Karpas-422 (cell line): ENCODE data around the gene STAT5B. TPM values are rescaled to one million over a fixed set of nuclear protein-coding genes. Genes with fewer than 3 reads are reported as not detected.

Source experiments
- DNase-seq: peaks from one replicate; pipeline ENCODE4 v3.0.0-alpha.2; 2015
- H2AFZ ChIP-seq: fragments of 200-600 bp; sonication (generic); 2 replicates; pipeline ENCODE4 v1.6.1; 2014; ENCODE audit warnings: antibody characterized with exemption, low read length, mixed read lengths
- H3K27ac ChIP-seq: fragments of 200-600 bp; sonication (generic); 2 replicates; pipeline ENCODE4 v1.5.1; 2014; ENCODE audit warnings: mild to moderate bottlenecking, low read length, moderate library complexity
- H3K27me3 ChIP-seq: fragments of 200-600 bp; sonication (generic); 2 replicates; pipeline ENCODE4 v1.6.1; 2014; ENCODE audit warnings: low read length, mixed read lengths
- H3K36me3 ChIP-seq: fragments of 200-600 bp; sonication (generic); 2 replicates; pipeline ENCODE4 v1.6.1; 2014; ENCODE audit warnings: low read length, mixed read lengths; ENCODE audit not compliant: insufficient read depth
- H3K4me1 ChIP-seq: fragments of 200-600 bp; sonication (generic); 2 replicates; pipeline ENCODE4 v1.6.1; 2014; ENCODE audit warnings: mild to moderate bottlenecking, low read length, mixed read lengths
- H3K4me2 ChIP-seq: fragments of 200-600 bp; sonication (generic); 2 replicates; pipeline ENCODE4 v1.6.1; 2014; ENCODE audit warnings: low read length, low read depth, mild to moderate bottlenecking; ENCODE audit not compliant: poor library complexity, severe bottlenecking
- H3K4me3 ChIP-seq: fragments of 200-600 bp; sonication (generic); 2 replicates; pipeline ENCODE4 v1.5.1; 2014; ENCODE audit warnings: mild to moderate bottlenecking, antibody characterized with exemption, low read length, mixed read lengths
- H3K79me2 ChIP-seq: fragments of 200-600 bp; sonication (generic); 2 replicates; pipeline ENCODE4 v1.6.1; 2014; ENCODE audit warnings: mild to moderate bottlenecking, low read length, mixed read lengths
- H3K9ac ChIP-seq: fragments of 200-600 bp; sonication (generic); 2 replicates; pipeline ENCODE4 v1.6.0; 2014; ENCODE audit warnings: low read length
- H3K9me2 ChIP-seq: fragments of 200-600 bp; sonication (generic), shearing (Covaris generic); replicated peaks from 2 replicates; pipeline ENCODE4 v1.6.0; 2014; ENCODE audit warnings: mild to moderate bottlenecking, low read length, moderate library complexity; ENCODE audit not compliant: insufficient read depth
- H3K9me3 ChIP-seq: fragments of 300-700, 200-600 bp; sonication (generic); 2 replicates; pipeline ENCODE4 v1.6.1; 2014; ENCODE audit warnings: low read length, mixed read lengths
- H4K20me1 ChIP-seq: fragments of 200-600 bp; sonication (generic); 2 replicates; pipeline ENCODE4 v1.6.1; 2014; ENCODE audit warnings: mild to moderate bottlenecking, antibody characterized with exemption, low read length, low read depth; ENCODE audit not compliant: insufficient read depth
- total RNA-seq: library from RNA; depleted of rRNA; stranded (reverse); fragments of >200 nt; shearing (Covaris generic); gene quantifications from 2 replicates; pipeline ENCODE4 v1.2.3, GENCODE V29; 2014; ENCODE audit warnings: low replicate concordance

Gene STAT5B
- total RNA-seq, 1 experiment from 2014 or later: 110 TPM

- peaks cover 41% of the 10 kb centered on the region for H3K79me2 ChIP-seq
- no peaks in the 10 kb centered on the region for H4K20me1 ChIP-seq
- no peak for DNase-seq
- H3K9me3 ChIP-seq: no peaks in the 10 kb centered on the region
- peak overlapping the region; percentile 1; the same call in 1 of the 2 replicates for H3K9ac ChIP-seq
- H3K4me1 ChIP-seq: peaks cover 55% of the 10 kb centered on the region
- H3K4me2 ChIP-seq: peak overlapping the region; percentile 78
- no peak overlapping the region for H3K27ac ChIP-seq
- no peak overlapping the region for H3K4me3 ChIP-seq
- H3K27me3 ChIP-seq: no peaks in the 10 kb centered on the region
- no peak overlapping the region for H2AFZ ChIP-seq
- H3K36me3 ChIP-seq: no peaks in the 10 kb centered on the region; the same call in 1 of the 2 replicates
- H3K9me2 ChIP-seq: no peaks in the 10 kb centered on the region
Measured at GRCh38 chr17:42285346-42286050, 9.3 kb upstream of the STAT5B start.

DNA sequence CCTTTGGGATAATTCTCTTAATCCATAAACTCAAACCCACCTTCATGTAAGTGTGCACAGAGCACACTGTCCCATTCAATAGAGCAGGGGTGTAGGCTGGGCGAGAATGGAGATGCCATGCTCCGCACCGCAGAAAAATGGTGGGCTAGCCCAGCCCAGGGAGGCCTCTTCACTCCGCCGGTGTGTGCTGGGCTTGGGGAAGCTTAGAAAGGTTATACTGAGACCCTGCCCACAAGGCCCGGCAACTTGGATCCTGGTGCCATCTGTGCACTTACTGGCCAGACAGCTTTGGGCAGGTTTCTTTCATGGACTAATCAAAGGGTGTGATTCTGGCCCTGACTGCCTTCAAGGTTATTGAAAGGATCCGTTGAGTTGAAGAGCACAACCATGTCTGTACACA is 8.4 kb upstream of the STAT5B start:
- Histone ChIP-seq H3K4me2 (no peak overlapping the region), H3K36me3 (no peaks in the 10 kb centered on the region), H2AFZ (no peak overlapping the region), H3K9ac (no peak overlapping the region), H3K4me1 (peaks cover 46% of the 10 kb centered on the region), H3K27me3 (no peaks in the 10 kb centered on the region), H3K4me3 (no peak overlapping the region), H3K79me2 (peaks cover 32% of the 10 kb centered on the region), H3K9me2 (no peaks in the 10 kb centered on the region), H3K9me3 (no peaks in the 10 kb centered on the region), H3K27ac (no peak overlapping the region), H4K20me1 (no peaks in the 10 kb centered on the region)
- DNase-seq: no peak

- H3K9me2 ChIP-seq: no peaks in the 10 kb centered on the region
- no peak for DNase-seq
- no peaks in the 10 kb centered on the region for H4K20me1 ChIP-seq
- H3K4me2 ChIP-seq: no peak overlapping the region
- peaks cover 40% of the 10 kb centered on the region for H3K4me1 ChIP-seq
- H3K27ac ChIP-seq: no peak overlapping the region
- H3K36me3 ChIP-seq: no peaks in the 10 kb centered on the region
- H2AFZ ChIP-seq: no peak overlapping the region
- H3K79me2 ChIP-seq: peaks cover 26% of the 10 kb centered on the region
- no peaks in the 10 kb centered on the region for H3K27me3 ChIP-seq
- no peak overlapping the region for H3K9ac ChIP-seq
- no peaks in the 10 kb centered on the region for H3K9me3 ChIP-seq
- H3K4me3 ChIP-seq: no peak overlapping the region
Measured at GRCh38 chr17:42284024-42284369, 7.8 kb upstream of the STAT5B start.

- Histone ChIP-seq H3K9me3 (no peaks in the 10 kb centered on the region), H2AFZ (no peak overlapping the region), H3K79me2 (peaks cover 21% of the 10 kb centered on the region; the same call in 1 of the 2 replicates), H4K20me1 (no peaks in the 10 kb centered on the region), H3K4me1 (peaks cover 35% of the 10 kb centered on the region), H3K4me3 (no peak overlapping the region), H3K27ac (no peak overlapping the region), H3K36me3 (no peaks in the 10 kb centered on the region), H3K9me2 (no peaks in the 10 kb centered on the region), H3K9ac (no peak overlapping the region), H3K4me2 (no peak overlapping the region), H3K27me3 (no peaks in the 10 kb centered on the region)
- DNase-seq: no peak
Measured at GRCh38 chr17:42283241-42284023, 7.2 kb upstream of the STAT5B start.

DNA sequence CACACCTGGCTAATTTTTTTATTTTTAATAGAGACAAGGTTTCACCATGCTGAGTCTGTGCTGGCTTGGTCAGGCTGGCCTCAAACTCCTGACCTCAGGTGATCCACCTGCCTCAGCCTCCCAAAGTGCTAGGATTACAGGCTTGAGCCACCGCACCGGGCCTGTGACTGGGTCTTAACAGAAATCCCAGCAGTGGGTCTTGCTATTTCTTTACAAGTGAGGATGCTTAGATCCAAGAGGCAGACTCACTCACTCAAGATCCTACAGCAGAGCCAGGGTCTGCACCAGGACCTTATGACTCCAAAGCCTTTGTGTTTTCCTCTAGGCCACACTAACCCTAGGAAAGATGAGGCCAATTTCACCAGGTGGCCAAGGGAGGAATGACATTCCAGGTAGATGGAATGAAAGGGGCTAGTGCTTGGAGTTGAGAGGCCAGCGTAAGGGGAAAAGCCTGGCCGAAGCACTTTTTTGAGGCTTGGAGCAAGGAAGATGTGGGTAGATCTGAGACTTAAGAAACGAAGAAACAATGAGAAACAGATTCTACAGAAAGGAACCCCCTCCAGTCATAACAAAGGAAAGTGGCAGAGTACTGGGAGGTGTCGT is 6.4 kb upstream of the STAT5B start:
- Histone ChIP-seq H3K4me1 (peaks cover 35% of the 10 kb centered on the region), H3K27me3 (no peaks in the 10 kb centered on the region), H3K4me2 (no peak overlapping the region), H3K4me3 (no peak overlapping the region), H4K20me1 (no peaks in the 10 kb centered on the region), H3K9me3 (no peaks in the 10 kb centered on the region), H2AFZ (no peak overlapping the region), H3K9me2 (no peaks in the 10 kb centered on the region), H3K27ac (peak overlapping the region; percentile 29; the same call in 1 of the 2 replicates), H3K79me2 (peaks cover 14% of the 10 kb centered on the region; the same call in 1 of the 2 replicates), H3K36me3 (no peaks in the 10 kb centered on the region), H3K9ac (no peak overlapping the region)
- DNase-seq: no peak

DNA sequence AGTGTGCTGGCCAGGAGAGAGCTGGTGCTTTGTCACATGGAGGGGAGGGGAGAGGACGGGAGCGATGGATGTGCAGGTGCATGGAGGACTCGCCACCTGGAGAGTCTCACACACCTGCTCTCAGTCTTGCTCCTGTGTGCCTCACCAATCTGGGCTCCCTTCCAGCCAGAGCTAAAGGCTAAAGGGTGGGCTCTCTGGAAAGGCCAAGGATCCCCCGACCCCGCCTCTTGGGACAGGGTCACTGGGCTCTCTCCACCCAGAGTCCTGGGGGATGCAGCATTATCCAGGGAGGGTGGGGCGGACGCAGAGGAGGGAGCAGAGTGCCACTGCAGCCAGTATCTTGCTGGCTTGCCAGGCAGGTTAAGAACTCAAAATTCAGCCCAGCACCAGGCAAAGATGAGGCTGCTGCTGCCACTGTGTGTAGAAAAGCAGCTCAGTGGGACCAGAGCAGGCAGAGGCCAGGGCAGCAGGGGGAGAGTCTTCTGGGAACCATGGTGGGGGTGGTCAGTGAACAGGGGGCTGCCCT is 5.4 kb upstream of the STAT5B start:
- Histone ChIP-seq H3K79me2 (peaks cover 6% of the 10 kb centered on the region; the same call in 1 of the 2 replicates), H3K27me3 (no peaks in the 10 kb centered on the region), H3K9me3 (no peaks in the 10 kb centered on the region), H3K4me2 (no peak overlapping the region), H3K9ac (peak overlapping the region; percentile 29; the same call in 1 of the 2 replicates), H3K4me1 (peaks cover 35% of the 10 kb centered on the region), H3K4me3 (no peak overlapping the region), H3K9me2 (no peaks in the 10 kb centered on the region), H3K36me3 (no peaks in the 10 kb centered on the region), H2AFZ (no peak overlapping the region), H3K27ac (peak overlapping the region; percentile 29), H4K20me1 (no peaks in the 10 kb centered on the region)
- DNase-seq: no peak

DNA sequence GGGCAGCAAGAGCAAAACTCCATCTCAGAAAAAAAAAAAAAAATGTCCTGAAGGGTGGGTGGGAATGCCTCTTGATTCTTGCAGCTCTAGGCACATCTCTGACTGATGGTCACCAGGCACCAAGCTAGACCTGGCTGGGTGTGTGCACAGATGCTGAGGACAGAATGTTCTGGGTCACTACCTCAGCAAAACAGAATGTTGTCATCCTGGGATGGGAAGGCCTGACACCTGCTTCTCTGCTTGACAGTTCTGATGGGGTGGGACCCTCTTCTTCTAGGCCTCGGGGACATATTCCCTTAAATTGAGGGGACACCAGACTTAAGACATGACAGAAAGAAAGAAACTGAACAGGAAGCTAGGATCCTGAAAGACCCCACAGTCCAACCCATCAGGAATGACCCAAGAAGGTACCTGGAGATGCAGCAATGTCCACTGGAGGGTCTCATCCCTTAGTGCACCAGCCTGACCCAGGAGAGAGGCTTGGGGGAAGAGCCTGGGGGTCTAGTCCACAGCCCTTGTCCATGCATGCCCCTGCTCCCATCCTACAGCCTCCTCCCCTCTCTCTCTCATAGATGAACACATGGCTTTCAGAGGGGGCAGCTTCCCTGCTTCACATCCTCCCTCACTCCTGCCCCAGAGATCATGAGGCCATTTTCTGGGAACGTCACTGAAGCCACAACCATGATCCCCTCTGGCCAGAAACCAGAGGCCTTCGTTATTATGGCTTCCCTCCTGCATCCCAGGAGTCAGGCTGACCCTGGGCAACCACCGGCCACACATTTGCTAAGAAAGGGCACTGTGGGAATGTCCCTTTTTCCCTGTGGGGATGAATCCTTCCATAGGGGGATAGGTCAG is 3.8 kb upstream of the STAT5B start:
- H2AFZ ChIP-seq: no peak overlapping the region
- no peak overlapping the region for H3K27ac ChIP-seq
- no peaks in the 10 kb centered on the region for H3K9me2 ChIP-seq
- H3K4me2 ChIP-seq: no peak overlapping the region
- H3K27me3 ChIP-seq: no peaks in the 10 kb centered on the region
- peaks cover 23% of the 10 kb centered on the region for H3K4me1 ChIP-seq
- H4K20me1 ChIP-seq: no peaks in the 10 kb centered on the region
- no peaks in the 10 kb centered on the region for H3K36me3 ChIP-seq
- H3K79me2 ChIP-seq: peaks cover 9% of the 10 kb centered on the region
- H3K9ac ChIP-seq: no peak overlapping the region
- no peak for DNase-seq
- H3K4me3 ChIP-seq: no peak overlapping the region
- H3K9me3 ChIP-seq: no peaks in the 10 kb centered on the region
